Osteoblast (primary cell): ENCODE data around the gene MANEA. TPM values are rescaled to one million over a fixed set of nuclear protein-coding genes. Genes with fewer than 3 reads are reported as not detected.
A peak's percentile ranks its signal among the peaks of the same experiment; 100 is the strongest.
"Not testable (repeated sequence)": the region's sequence is repeated elsewhere in the genome, so short reads cannot be mapped to it uniquely, and the experiment has no call there.

Experiments
- DNase-seq: peaks from one replicate; pipeline ENCODE4 v3.0.0; 2011; ENCODE audit warnings: low spot score, mixed read lengths; ENCODE audit not compliant: insufficient read length; ENCODE audit errors: missing footprints
- H2AFZ ChIP-seq: 2 replicates; pipeline ENCODE4 v1.6.0; 2011; ENCODE audit warnings: mild to moderate bottlenecking, low read length
- H3K27ac ChIP-seq: 2 replicates; pipeline ENCODE4 v1.5.1; 2011; ENCODE audit warnings: mild to moderate bottlenecking, low read depth, low read length, moderate library complexity
- H3K27me3 ChIP-seq: 2 replicates; pipeline ENCODE4 v1.6.0; 2012; ENCODE audit warnings: mild to moderate bottlenecking, control low read depth, inconsistent platforms, low read length, moderate library complexity; ENCODE audit not compliant: insufficient read depth
- H3K36me3 ChIP-seq: 2 replicates; pipeline ENCODE4 v1.5.1; 2011; ENCODE audit warnings: mild to moderate bottlenecking, low read length, control low read depth, moderate library complexity; ENCODE audit not compliant: insufficient read depth
- H3K4me1 ChIP-seq: 2 replicates; pipeline ENCODE4 v1.5.1; 2011; ENCODE audit warnings: mild to moderate bottlenecking, low read length, control low read depth, moderate library complexity; ENCODE audit not compliant: insufficient read depth
- H3K4me2 ChIP-seq: 2 replicates; pipeline ENCODE4 v1.6.0; 2011; ENCODE audit warnings: mild to moderate bottlenecking, low read length; ENCODE audit not compliant: insufficient read depth
- H3K4me3 ChIP-seq: fragments of 200-600 bp; sonication (generic); 3 replicates; pipeline ENCODE4 v1.5.1; 2012; ENCODE audit warnings: mild to moderate bottlenecking, low read length, inconsistent platforms; ENCODE audit not compliant: insufficient read depth
- H3K79me2 ChIP-seq: 2 replicates; pipeline ENCODE4 v1.6.0; 2012; ENCODE audit warnings: mild to moderate bottlenecking, low read length, control low read depth, inconsistent platforms; ENCODE audit not compliant: insufficient read depth
- H3K9me3 ChIP-seq: 2 replicates; pipeline ENCODE4 v1.5.1; 2011; ENCODE audit warnings: low read depth, low read length, control low read depth
- H4K20me1 ChIP-seq: 2 replicates; pipeline ENCODE4 v1.6.0; 2012; ENCODE audit warnings: mild to moderate bottlenecking, low read length, control low read depth; ENCODE audit not compliant: insufficient read depth
- CTCF ChIP-seq: IDR thresholded peaks from 2 replicates; pipeline ENCODE4 v1.5.1; 2011; ENCODE audit warnings: mild to moderate bottlenecking, low read depth, low read length, moderate library complexity; ENCODE audit errors: extremely low read depth
- total RNA-seq: library from RNA; depleted of rRNA; stranded (reverse); fragments of >200 nt; gene quantifications from 2 replicates; pipeline ENCODE4 v1.2.3, GENCODE V29; 2012

The MANEA gene
- total RNA-seq, 1 donor: 15.9 TPM

- Histone ChIP-seq H3K4me3 (no peak overlapping the region), H3K27me3 (no peaks in the 10 kb centered on the region), H3K4me1 (no peaks in the 10 kb centered on the region), H3K36me3 (no peaks in the 10 kb centered on the region), H3K9me3 (no peaks in the 10 kb centered on the region), H3K27ac (no peak overlapping the region), H3K4me2 (no peak overlapping the region), H3K79me2 (no peaks in the 10 kb centered on the region), H2AFZ (no peak overlapping the region), H4K20me1 (no peaks in the 10 kb centered on the region)
- no peak for TF ChIP-seq CTCF
- no peak for DNase-seq
Observed at GRCh38 chr6:95547043-95547442, 30.3 kb upstream of the MANEA start.

- Histone ChIP-seq H3K9me3 (no peaks in the 10 kb centered on the region), H3K36me3 (no peaks in the 10 kb centered on the region), H4K20me1 (no peaks in the 10 kb centered on the region), H3K27me3 (no peaks in the 10 kb centered on the region), H3K4me1 (no peaks in the 10 kb centered on the region), H3K27ac (no peak overlapping the region), H2AFZ (no peak overlapping the region), H3K79me2 (no peaks in the 10 kb centered on the region), H3K4me2 (no peak overlapping the region), H3K4me3 (no peak overlapping the region)
- no peak for TF ChIP-seq CTCF
- no peak for DNase-seq
Observed at GRCh38 chr6:95548188-95548786, 29.0 kb upstream of the MANEA start.

GRCh38 chr6:95551678-95552324 lies 25.5 kb upstream of the MANEA start:
- H3K79me2 ChIP-seq: no peaks in the 10 kb centered on the region
- no peaks in the 10 kb centered on the region for H3K4me1 ChIP-seq
- H3K4me3 ChIP-seq: no peak overlapping the region
- no peak overlapping the region for H3K27ac ChIP-seq
- no peak overlapping the region for H2AFZ ChIP-seq
- H3K9me3 ChIP-seq: no peaks in the 10 kb centered on the region
- no peaks in the 10 kb centered on the region for H4K20me1 ChIP-seq
- no peaks in the 10 kb centered on the region for H3K36me3 ChIP-seq
- peak; percentile 0 for DNase-seq
- no peak overlapping the region for H3K4me2 ChIP-seq
- H3K27me3 ChIP-seq: no peaks in the 10 kb centered on the region
- TF ChIP-seq CTCF: no peak

GRCh38 chr6:95553880-95554279 lies 23.5 kb upstream of the MANEA start:
- H3K4me2 ChIP-seq: no peak overlapping the region
- H2AFZ ChIP-seq: no peak overlapping the region
- no peaks in the 10 kb centered on the region for H3K27me3 ChIP-seq
- H3K36me3 ChIP-seq: no peaks in the 10 kb centered on the region
- H3K4me3 ChIP-seq: no peak overlapping the region
- H4K20me1 ChIP-seq: no peaks in the 10 kb centered on the region
- H3K4me1 ChIP-seq: no peaks in the 10 kb centered on the region
- H3K79me2 ChIP-seq: no peaks in the 10 kb centered on the region
- H3K9me3 ChIP-seq: no peaks in the 10 kb centered on the region
- no peak for DNase-seq
- TF ChIP-seq CTCF: no peak
- H3K27ac ChIP-seq: no peak overlapping the region

GRCh38 chr6:95560956-95561355 lies 16.4 kb upstream of the MANEA start:
- H3K9me3 ChIP-seq, H3K4me1 ChIP-seq, DNase-seq, H3K27me3 ChIP-seq, H3K27ac ChIP-seq, H4K20me1 ChIP-seq, H3K4me2 ChIP-seq, H3K79me2 ChIP-seq, H2AFZ ChIP-seq, H3K4me3 ChIP-seq, H3K36me3 ChIP-seq: not testable (repeated sequence)
